H1 (cell line): ENCODE results near the gene CRYGN. TPM values are rescaled to one million over a fixed set of nuclear protein-coding genes. Genes with fewer than 3 reads are reported as not detected.

ENCODE experiments used
- TEAD4 ChIP-seq: IDR thresholded peaks from 2 replicates; pipeline ENCODE4 v1.6.1; 2012; ENCODE audit warnings: low read depth, low read length, inconsistent platforms, mixed read lengths
- polyA plus RNA-seq, 7 experiments: library from polyadenylated mRNA; depleted of rRNA in 3 of 7; stranded (reverse) in 5 of 7; unstranded in 2 of 7; fragments of >200 nt in 5 of 7; fragments of 200-250 nt in 2 of 7; gene quantifications; 1 replicate in 5 of 7; 2 replicates in 1 of 7; 4 replicates in 1 of 7; pipeline versions ENCODE4 v1.2.1 to v1.2.3, GENCODE V29; 2011 to 2013; ENCODE audit warnings: missing spikeins in 2 of 7, mixed read lengths in 2 of 7
- total RNA-seq: library from RNA; stranded (reverse); fragmentation: NEBNext Ultra II Directional; extraction: Animal tissue kit (Norgen Biotek cat#: 25700); gene quantifications from 2 replicates; pipeline ENCODE4 v1.2.1, GENCODE V29; 2021

Gene CRYGN
- total and polyA plus RNA-seq, 2 of the 8 experiments (the other 6 are each of a cell fraction or from before 2014, with no cell fraction given) = 0.98 to 1.6 TPM

GRCh38 chr7:151415375-151416105 lies 24.4 kb downstream of the CRYGN start (continued):
- TF ChIP-seq TEAD4 = no peak
